PC-9 (cell line): ENCODE data around the gene KRT33B. TPM values are rescaled to one million over a fixed set of nuclear protein-coding genes. Genes with fewer than 3 reads are reported as not detected.
A peak's percentile ranks its signal among the peaks of the same experiment; 100 is the strongest.

Source experiments
- BruUV-seq: library from RNA; stranded (reverse); fragments of 400-500 nt; replicated peaks from 2 replicates; lab custom pipeline; 2021; lab: Mats Ljungman, UMichigan
- CTCF ChIA-PET: fragments of 300-600 bp; sonication (Branson Sonifier 250); formaldehyde crosslinking; loops from one replicate; lab custom pipeline; 2022; ENCODE audit warnings: antibody characterized with exemption; lab: Charles Lee
- POLR2A ChIA-PET: fragments of 300-600 bp; sonication (Branson Sonifier 250); formaldehyde crosslinking; loops from one replicate; lab custom pipeline; 2022; ENCODE audit warnings: antibody characterized with exemption; ENCODE audit not compliant: unreplicated experiment; lab: Charles Lee
- DNase-seq, 2 experiments: peaks; one replicate each; pipeline versions ENCODE4 v3.0.0 to v3.0.0-alpha.2; 2015 to 2022; ENCODE audit warnings: mixed read lengths in 1 of 2
- H2AFZ ChIP-seq: fragments of 200-600 bp; sonication (generic); 2 replicates; pipeline ENCODE4 v1.8.1; 2017; ENCODE audit warnings: antibody characterized with exemption
- H3F3A ChIP-seq: fragments of 200-600 bp; sonication (generic); 2 replicates; pipeline ENCODE4 v1.8.1; 2017; ENCODE audit warnings: antibody characterized with exemption, mild to moderate bottlenecking, low read depth; ENCODE audit not compliant: insufficient read depth
- H3K27ac ChIP-seq: fragments of 200-600 bp; sonication (generic); 2 replicates; pipeline ENCODE4 v1.6.1; 2016; ENCODE audit warnings: mixed run types
- H3K27me3 ChIP-seq: fragments of 200-600 bp; sonication (generic); 2 replicates; pipeline ENCODE4 v1.6.1; 2016; ENCODE audit warnings: low read depth, mixed run types; ENCODE audit not compliant: insufficient read depth
- H3K36me3 ChIP-seq: fragments of 200-600 bp; sonication (generic); 2 replicates; pipeline ENCODE4 v1.6.1; 2016; ENCODE audit warnings: low read depth, mixed run types
- H3K4me1 ChIP-seq: fragments of 200-600 bp; sonication (generic); replicated peaks from 2 replicates; pipeline ENCODE4 v1.6.1; 2016; ENCODE audit warnings: mixed run types; ENCODE audit not compliant: insufficient read depth
- H3K4me2 ChIP-seq: fragments of 200-600 bp; sonication (generic); 2 replicates; pipeline ENCODE4 v1.6.1; 2017; ENCODE audit warnings: mixed run types
- H3K4me3 ChIP-seq: fragments of 200-600 bp; sonication (generic); 2 replicates; pipeline ENCODE4 v1.6.1; 2016; ENCODE audit warnings: mixed run types
- H3K79me2 ChIP-seq: fragments of 200-600 bp; sonication (generic); 2 replicates; pipeline ENCODE4 v1.6.1; 2017; ENCODE audit warnings: low read depth, mixed run types
- H3K9me2 ChIP-seq: fragments of 200-600 bp; sonication (generic); 2 replicates; pipeline ENCODE4 v1.8.1; 2017; ENCODE audit warnings: mild to moderate bottlenecking; ENCODE audit not compliant: insufficient read depth
- H3K9me3 ChIP-seq: fragments of 200-600 bp; sonication (generic); 2 replicates; pipeline ENCODE4 v1.8.1; 2016; ENCODE audit warnings: low read depth; ENCODE audit not compliant: insufficient read depth
- H4K20me1 ChIP-seq: fragments of 200-600 bp; sonication (generic); 2 replicates; pipeline ENCODE4 v1.8.1; 2017; ENCODE audit not compliant: insufficient read depth
- CTCF ChIP-seq: fragments of 200-600 bp; sonication (generic); conservative IDR thresholded peaks from 2 replicates; pipeline ENCODE4 v1.6.1; 2017; ENCODE audit warnings: mixed run types, antibody characterized with exemption, mild to moderate bottlenecking, moderate library complexity
- EZH2 ChIP-seq: fragments of 200-600 bp; sonication (generic); IDR thresholded peaks from 2 replicates; pipeline ENCODE4 v1.8.0; 2017; ENCODE audit warnings: antibody characterized with exemption, low read depth
- intact Hi-C: fragments of 100-400 bp; cut with micrococcal nuclease; formaldehyde crosslinking; loops from one replicate; pipeline ENCODE4 v1.10.0; 2022; ENCODE audit not compliant: unreplicated experiment
- total RNA-seq: library from RNA; stranded (reverse); gene quantifications from 2 replicates; pipeline ENCODE4 v1.2.3, GENCODE V29; 2021

KRT33B gene
- total RNA-seq, 1 experiment from 2014 or later: not detected

GRCh38 chr17:41339571-41340172 is 29.9 kb downstream of the KRT33B start:
- Histone ChIP-seq H3K9me3 (0 out of 2 replicates have a peak, but pooled peaks cover 7% of the 10 kb centered on the region), H3K9me2 (no peaks in the 10 kb centered on the region), H3K36me3 (no peaks in the 10 kb centered on the region), H3K27ac (peak overlapping the region; percentile 53), H3K27me3 (no peaks in the 10 kb centered on the region), H3F3A (peaks cover 10% of the 10 kb centered on the region; the same call in 1 of the 2 replicates), H3K4me3 (no peak overlapping the region; the same call in 1 of the 2 replicates), H3K4me1 (peaks cover 51% of the 10 kb centered on the region), H3K79me2 (no peaks in the 10 kb centered on the region), H3K4me2 (peak overlapping the region; percentile 62), H2AFZ (peak overlapping the region; percentile 9; the same call in 1 of the 2 replicates), H4K20me1 (no peaks in the 10 kb centered on the region)
- CTCF ChIA-PET: interaction anchor here (0.8 kb wide), 1 partner anchor 78 kb away, joined by 3 read pairs; no protein-coding TSS in a partner anchor
- DNase-seq: peak; percentile 33 to 68
- TF ChIP-seq CTCF (no peak), EZH2 (no peak)
- intact Hi-C loops: loop anchor here (5.0 kb wide), 1 partner anchor 63 kb away; no protein-coding TSS in a partner anchor
- no TSS peak for BruUV-seq
- POLR2A ChIA-PET: interaction anchor here (0.6 kb wide), 1 partner anchor 28 kb away, joined by 9 read pairs; no protein-coding TSS in a partner anchor

GRCh38 chr17:41338961-41339485 is 30.6 kb downstream of the KRT33B start:
- Histone ChIP-seq H2AFZ (no peak overlapping the region), H3K4me3 (no peak overlapping the region), H3K27ac (peak overlapping the region; percentile 53), H3K36me3 (no peaks in the 10 kb centered on the region), H3K9me2 (no peaks in the 10 kb centered on the region), H3F3A (peaks cover 10% of the 10 kb centered on the region; the same call in 1 of the 2 replicates), H3K79me2 (no peaks in the 10 kb centered on the region), H3K27me3 (no peaks in the 10 kb centered on the region), H3K9me3 (0 out of 2 replicates have a peak, but pooled peaks cover 7% of the 10 kb centered on the region), H4K20me1 (no peaks in the 10 kb centered on the region), H3K4me2 (peak overlapping the region; percentile 62), H3K4me1 (peaks cover 54% of the 10 kb centered on the region)
- POLR2A ChIA-PET: interaction anchor here (0.5 to 0.6 kb wide), 2 partner anchors 10 to 228 kb away, joined by 3 read pairs; no protein-coding TSS in a partner anchor
- CTCF ChIA-PET: interaction anchor here (0.6 to 0.8 kb wide), 2 partner anchors 17 to 78 kb away, joined by 3 to 5 read pairs; no protein-coding TSS in a partner anchor
- BruUV-seq: no TSS peak
- no peak for TF ChIP-seq EZH2
- no peak for TF ChIP-seq CTCF
- intact Hi-C loops: loop anchor here (5.0 kb wide), 1 partner anchor 63 kb away; no protein-coding TSS in a partner anchor
- DNase-seq: peak in 1 of 2 experiments; percentile 39

GRCh38 chr17:41335747-41336146 is 33.9 kb downstream of the KRT33B start:
- H3K4me2 ChIP-seq: no peak overlapping the region
- CTCF ChIA-PET: no interaction called here
- H3K36me3 ChIP-seq: no peaks in the 10 kb centered on the region
- no peaks in the 10 kb centered on the region for H3K9me3 ChIP-seq
- TF ChIP-seq CTCF (no peak), EZH2 (no peak)
- BruUV-seq: no TSS peak
- H3K9me2 ChIP-seq: no peaks in the 10 kb centered on the region
- no peaks in the 10 kb centered on the region for H3K27me3 ChIP-seq
- no peak overlapping the region for H2AFZ ChIP-seq
- H3K79me2 ChIP-seq: no peaks in the 10 kb centered on the region
- peaks cover 10% of the 10 kb centered on the region; the same call in 1 of the 2 replicates for H3F3A ChIP-seq
- intact Hi-C loops: loop anchor here (5.0 kb wide), 1 partner anchor 67 kb away; no protein-coding TSS in a partner anchor
- DNase-seq: no peak
- no peaks in the 10 kb centered on the region for H4K20me1 ChIP-seq
- POLR2A ChIA-PET: no interaction called here
- peaks cover 41% of the 10 kb centered on the region for H3K4me1 ChIP-seq
- no peak overlapping the region for H3K27ac ChIP-seq
- H3K4me3 ChIP-seq: no peak overlapping the region
